ENCODE data around the gene NRXN2.
A peak's percentile ranks its signal among the peaks of the same experiment; 100 is the strongest.

NRXN2 gene

DNA sequence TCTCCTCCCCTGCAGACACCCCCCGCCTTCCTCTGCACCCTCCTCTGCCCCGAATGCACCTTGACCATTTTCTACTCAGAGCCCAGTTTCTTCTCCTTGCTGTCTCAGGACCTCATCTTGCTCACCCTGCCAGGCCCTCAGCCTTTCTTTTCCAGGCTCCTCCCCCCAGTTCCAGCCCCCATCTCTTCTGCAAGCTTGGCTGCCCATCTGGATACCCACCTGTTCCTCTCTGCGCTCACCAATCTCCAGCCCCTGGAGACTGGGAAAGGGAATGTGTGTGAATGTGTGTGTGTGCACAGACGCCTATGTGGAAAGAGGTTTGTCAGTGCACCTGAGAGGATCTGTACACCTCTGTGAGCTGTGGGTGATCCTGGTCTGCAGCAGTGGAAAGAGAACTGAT lies 95.6 kb downstream of the NRXN2 start:
- no peak for DNase-seq (ENCODE audit: low spot score)

DNA sequence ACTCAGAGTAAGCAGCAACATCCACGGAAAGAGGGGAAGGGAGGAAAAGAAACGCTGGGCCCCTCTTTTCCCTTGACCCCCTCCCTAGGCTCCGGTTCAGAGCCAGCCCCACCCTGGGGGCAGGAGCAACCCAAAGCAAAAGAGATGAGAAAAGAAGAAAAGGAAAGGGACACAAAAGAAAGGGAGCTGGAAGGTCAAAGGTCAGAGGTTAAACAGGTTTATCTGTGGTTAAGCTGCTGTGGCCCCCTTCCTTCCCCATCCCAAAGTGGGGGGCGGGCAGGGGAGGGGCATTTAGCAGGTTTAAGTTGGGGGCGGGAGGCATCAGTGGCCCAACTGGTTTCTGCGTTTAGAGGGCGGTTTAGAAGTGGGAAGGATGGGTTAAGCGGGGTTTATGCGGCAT lies 96.4 kb downstream of the NRXN2 start:
- DNase-seq (ENCODE audit: low spot score) = no peak

DNA sequence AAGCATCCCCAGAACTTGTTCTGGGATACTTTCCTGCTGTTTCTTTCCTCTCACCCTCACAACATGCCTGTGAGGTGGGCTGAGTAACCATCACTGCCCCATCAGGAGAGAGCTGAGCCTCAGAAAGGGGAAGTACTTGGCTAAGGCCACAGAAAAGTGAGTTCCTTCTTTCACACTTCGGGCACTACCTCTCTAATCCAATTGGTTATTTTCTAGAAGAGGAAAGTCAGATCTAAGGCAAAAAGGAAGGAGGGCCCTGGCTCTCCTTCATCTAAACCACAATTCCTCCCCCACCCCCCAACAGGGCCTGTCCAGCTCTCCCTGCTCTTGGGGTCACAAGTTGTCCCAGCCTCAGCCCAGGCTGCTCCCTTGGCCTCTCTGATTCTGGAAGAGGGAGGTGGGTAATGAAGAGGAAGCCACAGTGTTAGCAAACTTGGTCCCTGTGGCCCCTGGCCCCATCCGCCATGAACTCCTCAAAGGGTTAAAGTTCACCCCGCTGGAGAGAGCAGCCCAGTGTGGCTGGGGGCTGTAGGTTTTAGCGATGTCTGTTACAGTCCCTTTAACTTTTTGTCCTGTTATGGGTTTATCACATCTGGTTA lies 98.0 kb downstream of the NRXN2 start:
- DNase-seq (ENCODE audit: low spot score) = peak; percentile 36

DNA sequence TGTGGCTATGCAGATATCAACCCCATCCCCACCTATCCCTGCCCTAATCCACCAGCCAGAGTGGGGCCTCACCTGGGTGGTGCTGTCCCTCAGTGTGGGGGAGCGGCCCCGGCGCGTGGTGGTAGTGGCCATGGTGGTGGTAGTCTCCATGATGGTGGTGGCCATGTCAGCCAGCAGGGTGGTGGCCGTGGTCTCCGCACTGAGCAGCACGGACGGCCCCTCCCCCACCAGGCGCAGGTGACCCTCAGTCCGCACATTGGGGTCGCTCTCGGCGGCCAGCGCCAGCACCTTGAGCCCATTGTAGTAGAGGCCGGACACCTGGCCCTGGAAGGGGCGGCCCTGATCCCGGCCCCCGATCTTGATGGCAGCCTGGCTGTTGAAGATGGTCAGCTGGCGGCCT lies 100.3 kb downstream of the NRXN2 start:
- no peak for DNase-seq (ENCODE audit: low spot score)

DNA sequence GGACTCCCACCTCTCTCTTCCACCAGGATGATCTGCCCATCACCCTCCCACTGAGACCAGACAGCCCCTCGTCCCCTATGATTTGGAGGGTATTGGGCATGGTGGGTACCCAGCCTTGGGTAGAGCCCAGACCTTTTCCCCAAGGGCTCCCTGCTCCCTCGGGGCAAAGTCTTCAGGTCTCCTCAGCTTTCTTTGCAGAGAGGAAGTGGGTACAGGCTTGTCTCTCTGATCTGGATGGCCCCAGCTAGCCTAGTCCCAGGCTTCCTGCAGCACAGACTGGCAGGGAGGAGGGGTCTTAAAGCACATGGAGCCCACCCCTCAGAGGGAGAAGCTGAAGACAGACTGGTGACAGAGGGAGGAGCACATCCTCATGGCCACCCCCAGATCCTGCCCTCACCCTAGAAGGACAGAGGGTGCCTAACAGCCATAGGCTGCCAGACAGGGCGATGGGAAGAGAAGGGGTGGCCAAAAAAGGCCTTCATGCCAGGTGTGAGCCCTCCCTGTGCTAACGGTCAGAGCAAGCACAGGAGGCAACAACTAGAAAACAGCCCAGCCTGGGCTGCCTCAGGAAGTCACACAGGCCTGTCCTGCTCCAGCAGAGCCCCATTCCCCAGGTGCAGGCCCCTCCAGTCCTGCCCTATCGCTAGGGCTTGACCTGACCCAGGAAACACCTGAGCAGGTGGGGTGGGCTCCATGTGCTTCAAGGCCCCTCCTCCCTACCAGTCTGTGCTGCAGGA lies 101.5 kb downstream of the NRXN2 start:
- no peak for DNase-seq (ENCODE audit: low spot score)

DNA sequence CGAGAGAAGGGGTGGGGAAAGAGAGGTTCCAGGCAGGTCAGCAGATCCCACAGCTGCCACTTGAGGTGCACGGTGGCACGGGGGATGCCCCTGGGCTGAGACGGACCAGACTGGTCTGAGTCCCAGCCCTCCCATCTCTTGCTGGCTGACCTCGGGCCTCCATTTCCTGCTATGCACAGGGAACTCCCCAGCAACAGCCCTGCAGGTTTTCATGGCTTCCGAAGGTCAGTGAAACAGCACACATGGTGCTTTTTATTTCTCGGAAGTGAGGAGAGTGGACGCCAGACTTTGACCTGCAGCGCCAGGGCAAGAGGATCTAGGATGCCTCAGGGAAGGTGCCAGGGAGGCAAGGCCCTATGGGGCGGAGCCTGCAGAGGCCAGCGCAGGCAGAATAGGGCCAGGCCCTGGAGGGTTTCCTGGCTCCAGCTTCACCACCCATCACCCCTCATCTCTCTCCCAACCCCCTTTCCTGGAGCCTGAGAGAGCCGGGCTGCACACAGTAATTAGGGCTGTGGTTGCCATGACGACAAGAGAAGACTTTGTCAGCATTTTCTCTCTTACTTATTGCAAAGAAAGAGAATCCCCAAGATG lies 102.5 kb downstream of the NRXN2 start:
- no peak for DNase-seq (ENCODE audit: low spot score)

DNA sequence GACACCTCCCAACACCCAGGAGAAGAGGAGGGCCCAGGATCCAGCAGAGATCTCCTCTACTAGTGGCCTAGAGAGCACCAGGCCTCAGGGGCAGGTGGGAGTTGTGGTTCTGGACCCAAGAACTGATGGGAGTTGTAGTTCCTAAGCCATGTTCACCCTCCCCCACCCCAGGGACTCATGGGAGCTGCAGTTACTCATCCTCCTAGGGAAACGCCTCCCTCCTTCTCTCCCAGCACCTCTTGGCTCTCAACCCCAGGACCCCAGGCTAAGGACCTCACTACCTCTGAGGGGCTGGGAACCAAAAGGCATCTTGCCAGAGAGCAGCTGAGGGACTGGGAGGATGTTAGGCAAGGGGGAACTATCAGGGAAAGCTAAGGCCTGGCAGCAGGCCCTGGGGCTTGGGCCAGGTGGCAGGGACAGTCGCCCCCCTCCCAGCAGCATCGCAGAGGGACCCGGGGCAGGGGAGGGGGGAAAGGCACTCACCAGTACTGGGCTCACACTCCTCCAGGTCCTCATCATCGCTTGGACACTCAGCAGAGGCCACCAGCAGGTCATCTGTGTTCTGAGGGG lies 103.1 kb downstream of the NRXN2 start:
- no peak for DNase-seq (ENCODE audit: low spot score)

DNA sequence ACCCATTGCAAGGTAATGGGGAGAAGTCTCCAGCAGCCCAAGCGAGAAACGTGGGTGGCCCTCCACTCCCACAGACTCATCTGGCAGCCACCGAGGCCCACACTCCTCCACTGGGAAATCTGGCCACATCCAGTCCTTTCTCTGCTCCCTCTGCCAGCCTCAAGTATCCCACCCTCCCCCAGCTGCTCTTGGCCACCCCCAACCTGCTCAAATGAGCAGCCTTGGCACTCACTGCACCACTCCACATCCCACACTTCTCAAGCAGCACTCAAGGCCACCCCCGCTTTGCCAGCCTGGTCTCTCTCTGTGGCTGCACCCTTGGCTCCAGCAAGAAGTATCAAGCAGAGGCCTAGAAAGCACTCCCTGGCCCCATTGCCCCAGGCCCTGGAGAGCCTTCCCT lies 103.8 kb downstream of the NRXN2 start:
- DNase-seq (ENCODE audit: low spot score) = no peak

DNA sequence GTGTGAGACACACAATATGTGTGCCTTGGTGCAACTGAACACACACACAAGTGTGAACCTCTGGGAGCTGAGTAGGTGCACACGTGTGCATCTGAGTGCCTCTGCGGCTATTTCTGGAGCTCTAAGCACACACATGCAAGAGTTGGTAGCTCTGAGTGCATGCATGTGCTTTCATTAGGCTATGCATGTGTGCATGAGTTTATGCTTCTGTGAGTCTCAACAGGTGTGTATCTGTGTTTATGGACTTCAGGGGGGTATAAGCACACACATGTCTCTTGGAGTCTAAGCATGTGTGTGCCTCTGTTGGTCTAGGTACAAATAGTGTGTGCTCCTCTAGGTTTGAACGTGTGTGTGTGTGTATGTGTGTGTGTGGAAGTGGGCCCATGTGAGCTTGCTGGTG lies 106.2 kb downstream of the NRXN2 start:
- DNase-seq (ENCODE audit: low spot score) = no peak

DNA sequence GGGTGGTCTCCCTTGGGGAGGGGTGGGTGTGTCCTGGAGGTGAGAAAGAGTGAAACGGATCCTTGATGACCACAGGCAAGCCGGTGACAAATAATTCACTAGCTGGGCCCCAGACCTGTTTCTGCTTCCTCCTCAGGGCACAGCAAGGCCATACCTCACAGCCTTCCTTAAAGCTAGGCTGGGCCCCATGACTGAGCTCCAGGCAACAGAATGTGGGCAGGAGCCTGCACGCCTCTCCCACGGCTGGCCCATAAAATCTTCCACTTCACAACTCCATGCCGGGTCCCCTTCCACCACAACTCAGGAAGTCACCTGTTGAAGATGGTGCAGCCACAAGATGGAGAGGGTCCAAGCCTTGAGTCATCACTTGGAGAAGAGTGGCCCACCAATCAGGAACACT lies 108.1 kb downstream of the NRXN2 start:
- DNase-seq (ENCODE audit: low spot score) = no peak

DNA sequence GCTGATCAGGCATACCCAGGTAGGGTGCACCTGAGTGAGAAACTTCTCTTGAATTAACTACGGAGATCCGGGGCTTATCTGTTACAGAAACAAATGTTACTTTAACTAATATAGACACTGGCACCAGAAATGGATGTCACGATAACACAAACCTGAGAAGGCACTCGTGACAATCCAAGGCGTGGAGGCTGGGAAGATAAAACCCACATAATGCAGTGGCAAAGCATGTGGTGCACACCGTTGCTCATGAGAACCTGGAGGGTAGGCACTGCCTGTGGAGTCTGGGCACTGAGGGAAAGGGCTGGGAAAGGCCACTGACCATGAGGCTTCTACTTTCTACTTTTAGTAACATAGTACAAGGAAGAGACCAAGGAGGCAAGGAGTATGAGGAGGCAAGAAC lies 109.3 kb downstream of the NRXN2 start:
- no peak for DNase-seq (ENCODE audit: low spot score)

DNA sequence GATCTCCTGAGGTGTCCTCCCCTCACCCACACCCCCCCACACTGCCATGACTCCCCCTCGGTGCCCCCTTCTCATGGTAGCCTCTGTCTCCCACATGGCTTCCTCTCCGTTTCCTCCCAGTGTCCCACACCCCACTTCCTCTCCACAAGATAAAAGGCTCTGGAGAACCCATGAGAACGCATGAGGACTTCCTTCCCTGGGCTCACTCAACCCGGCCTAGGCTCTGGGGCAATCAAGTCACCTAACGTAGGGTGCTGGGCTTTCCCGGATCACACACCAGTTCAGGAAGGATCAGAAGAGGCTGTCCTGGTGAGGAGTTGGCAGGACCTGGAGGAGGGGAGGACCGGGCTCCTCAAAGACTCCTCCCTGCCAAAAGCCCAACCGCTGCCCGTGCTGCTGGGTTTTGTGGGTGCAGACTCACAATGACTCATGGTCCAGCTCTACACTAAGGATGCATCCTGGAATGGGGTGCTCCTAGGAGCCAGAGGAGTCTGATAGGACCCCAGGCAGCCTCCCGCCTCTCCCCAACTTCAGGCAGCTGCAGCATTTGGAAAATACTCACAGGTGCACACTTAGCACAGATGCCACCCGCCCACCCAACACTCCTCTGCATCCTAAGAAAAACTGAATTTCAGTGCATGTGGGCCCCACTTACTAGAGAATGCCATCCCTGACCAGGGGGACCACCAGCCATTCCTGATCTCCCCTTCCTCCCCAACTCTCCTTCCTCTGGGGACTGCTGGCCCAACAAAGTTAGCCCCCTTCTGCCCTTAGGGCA lies 110.9 kb downstream of the NRXN2 start:
- DNase-seq (ENCODE audit: low spot score) = no peak

DNA sequence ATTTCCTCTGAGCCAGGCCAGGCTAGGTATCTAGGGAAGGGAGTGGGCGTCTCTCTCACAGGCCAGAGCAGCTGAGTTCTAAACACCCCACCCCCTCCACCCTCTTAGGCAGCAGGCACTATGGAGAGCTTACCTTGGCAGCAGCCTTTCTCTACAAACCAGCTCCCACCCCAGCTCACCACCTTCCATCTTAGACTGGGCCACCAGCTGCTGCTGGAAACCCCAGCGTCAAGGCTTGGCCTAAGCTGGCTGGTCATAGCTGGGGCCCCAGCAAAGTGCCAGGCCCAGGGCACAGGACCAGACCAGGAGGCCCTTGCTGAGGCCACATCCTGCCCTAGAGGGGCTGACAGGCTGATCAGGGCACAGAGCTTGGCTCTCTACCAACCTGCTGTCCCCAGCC lies 111.8 kb downstream of the NRXN2 start:
- no peak for DNase-seq (ENCODE audit: low spot score)

DNA sequence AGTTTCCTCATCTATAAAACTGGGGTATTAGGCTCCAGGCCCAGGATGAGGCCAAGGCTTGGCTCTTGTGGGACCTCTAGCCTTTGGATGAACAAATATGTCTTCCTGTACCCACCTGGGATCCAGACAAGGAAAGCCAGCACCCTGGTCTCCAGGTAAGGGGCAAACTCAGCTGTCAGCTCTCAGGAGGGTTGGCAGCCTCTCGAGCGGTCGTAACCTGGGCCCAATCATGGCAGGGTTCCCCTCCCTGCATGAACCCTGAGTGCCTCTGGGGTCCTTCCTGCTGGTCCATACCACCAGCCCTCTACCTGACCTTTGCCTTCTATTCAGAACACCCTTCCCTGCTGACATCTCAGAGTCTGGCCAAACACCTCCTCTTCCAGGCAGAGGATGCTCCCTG lies 112.4 kb downstream of the NRXN2 start:
- no peak for DNase-seq (ENCODE audit: low spot score)

DNA sequence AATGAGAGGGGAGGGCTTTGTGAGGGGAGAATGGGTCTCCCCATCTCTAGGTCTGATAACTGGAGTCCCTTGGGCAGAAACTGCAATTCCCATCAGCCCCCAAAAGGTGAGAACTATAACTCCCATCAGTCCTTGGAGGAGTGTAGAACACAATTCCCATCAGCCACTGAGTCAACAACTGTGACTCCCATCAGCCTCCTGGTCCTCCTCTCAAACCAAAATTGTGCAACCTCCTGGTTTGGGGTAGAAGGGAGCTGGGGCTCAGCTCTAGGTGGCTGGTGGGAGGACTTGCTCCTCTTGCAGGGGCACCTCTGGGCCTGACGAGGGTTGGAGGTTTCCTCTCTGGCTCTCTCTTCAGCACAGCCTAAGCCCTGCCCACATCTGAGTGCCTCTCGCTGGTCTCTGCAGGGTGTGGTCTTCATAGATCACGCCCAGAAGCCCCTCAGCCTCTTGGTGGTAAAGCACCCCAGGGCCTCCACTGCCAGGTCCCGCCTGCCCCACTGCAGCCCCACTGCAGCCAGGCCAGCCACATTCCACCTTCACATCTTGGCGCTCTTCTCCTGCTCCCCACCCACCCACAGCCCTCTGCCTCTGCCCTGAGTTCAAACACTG lies 113.5 kb downstream of the NRXN2 start:
- no peak for DNase-seq (ENCODE audit: low spot score)

DNA sequence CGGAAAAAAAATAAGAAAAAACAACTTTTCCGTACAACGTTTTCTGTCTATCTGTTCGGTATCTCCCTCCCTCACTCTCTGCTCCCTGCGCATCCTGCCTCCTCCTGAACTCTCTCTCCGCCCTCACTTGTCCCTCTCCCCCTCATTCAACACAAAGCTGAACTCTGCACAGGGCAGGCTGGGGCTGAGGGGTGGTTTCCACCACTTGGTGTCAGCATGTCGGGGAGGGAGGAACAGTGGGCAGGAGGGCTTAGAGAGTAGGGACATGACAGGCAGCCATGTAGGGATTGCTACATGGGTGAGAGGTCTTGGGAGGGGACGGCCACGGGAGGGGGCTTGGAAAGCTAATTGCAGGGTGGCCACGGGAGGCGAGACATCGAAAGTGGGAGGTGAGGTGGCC lies 114.4 kb downstream of the NRXN2 start:
- DNase-seq (ENCODE audit: low spot score) = no peak

DNA sequence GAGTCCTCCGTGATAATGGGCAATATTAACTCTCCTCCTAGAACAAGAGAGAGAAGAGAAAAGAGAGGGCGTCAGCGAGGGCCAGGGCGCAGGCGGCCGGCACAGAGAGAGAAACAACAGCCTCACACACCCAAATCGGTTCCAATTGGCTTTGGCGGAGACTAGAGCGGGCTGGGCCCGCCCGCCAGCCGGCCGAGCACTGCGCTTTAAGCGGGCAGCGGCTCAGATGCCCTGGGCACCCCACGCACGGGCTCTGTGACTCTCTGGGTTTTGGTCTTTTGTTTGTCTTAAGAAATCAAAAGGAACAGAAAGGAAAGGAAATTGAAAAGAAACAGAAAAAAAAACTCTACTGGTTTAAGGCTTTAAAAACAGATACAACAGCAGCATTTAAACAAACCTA lies 115.0 kb downstream of the NRXN2 start:
- DNase-seq (ENCODE audit: low spot score) = no peak

DNA sequence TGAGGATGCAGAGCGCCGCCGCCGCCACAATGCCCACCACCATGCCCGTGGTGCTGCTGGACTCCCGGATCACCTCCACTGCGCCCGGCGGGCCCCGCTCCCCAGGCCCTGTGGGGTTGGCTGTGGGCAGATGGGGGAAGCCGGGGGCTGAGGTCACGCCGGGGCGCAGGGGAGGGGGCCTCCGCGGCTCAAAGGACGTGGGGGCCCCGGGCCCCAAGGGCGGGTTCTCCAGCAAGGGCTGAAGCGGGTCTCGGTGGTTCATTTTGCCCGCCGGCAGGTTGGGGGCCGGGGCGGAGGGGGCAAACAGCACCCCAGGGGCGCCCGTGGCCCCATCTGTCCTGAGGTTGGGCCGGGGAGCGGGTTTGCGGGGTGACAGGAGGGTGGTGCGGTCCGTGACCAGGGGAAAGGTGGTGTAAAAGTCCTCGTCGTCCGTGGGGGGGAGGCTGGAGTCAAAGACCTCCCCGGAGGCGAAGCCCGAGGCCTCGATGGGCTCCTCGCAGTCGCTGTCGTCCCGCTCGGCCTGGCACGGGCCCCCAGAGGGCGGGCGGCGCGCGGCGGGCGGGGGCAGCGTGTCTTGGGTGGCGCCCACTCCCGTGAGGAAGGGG lies 115.5 kb downstream of the NRXN2 start:
- DNase-seq (ENCODE audit: low spot score) = no peak

DNA sequence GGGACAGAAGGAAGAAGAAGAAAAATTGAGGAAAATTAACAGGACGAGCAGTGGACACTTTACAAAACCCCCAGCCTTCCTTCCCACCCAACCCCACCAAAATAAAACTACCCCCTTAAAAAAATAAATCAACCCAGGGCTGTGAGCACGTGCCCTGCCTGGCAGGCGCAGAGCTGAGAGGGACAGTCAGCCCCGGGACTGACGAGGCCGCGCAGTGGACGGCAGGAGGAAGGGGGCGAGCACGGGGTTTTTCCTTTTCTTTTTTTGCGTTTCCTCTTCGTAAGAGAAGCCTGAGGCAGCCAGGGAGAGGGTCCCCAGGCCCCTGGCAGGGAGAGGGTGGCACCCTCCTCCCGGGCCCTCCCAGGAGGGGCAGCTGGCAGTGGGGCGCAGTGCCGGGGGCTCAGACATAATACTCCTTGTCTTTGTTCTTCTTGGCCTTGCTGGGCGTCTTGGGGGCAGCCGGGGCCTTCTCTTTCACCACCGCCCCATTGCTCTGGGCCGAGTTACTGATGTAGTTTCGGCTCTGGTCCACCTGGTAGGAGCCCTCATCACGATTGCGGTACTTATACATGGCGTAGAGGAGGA lies 116.1 kb downstream of the NRXN2 start:
- DNase-seq (ENCODE audit: low spot score) = no peak

DNA sequence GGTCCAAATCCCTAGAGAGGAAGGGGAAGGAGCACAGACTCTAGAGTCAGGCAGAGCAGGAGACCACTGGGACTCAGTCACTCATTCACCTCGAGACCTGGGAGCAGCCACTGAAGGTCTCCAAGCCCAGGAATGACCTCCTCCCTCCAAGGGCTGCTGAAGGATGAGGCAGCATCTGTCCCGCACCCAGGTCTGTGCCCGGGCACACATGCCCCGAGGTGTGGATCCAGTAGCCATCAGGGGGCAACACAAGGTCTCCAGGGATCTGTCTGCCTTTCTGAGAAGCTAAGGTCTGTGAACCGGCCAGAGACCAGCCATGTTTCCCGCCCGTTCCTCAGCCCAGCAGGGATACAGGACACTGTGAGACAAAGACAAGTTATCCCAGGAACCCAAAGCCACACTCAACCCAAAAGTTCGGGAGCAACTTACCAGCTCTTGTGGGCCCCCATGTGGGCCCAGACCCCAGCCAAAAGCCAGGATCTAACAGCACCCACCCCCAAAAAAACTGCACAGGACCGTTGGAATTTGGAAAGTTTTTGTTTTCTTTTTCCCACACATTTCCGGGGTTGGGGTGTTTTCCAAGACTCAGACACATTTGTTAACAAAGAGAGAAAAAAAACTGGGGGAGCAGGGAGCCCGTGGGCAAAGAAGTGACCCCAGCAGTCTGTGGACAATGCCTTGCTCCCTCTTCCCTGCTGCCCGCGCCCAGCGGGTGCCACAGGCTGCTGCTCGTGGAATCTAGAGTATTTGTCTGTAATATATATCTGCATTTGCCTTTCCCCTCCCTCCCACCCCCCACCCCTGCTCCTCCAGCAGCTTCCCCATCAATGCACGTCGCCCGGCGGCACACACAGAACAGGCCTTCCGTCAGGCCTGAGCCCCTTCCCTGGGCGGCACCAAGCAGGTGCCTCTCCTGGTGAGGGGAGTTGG lies 117.1 kb downstream of the NRXN2 start:
- DNase-seq (ENCODE audit: low spot score) = no peak
